ENCODE measurements around the gene MYH13.

The MYH13 gene

DNA sequence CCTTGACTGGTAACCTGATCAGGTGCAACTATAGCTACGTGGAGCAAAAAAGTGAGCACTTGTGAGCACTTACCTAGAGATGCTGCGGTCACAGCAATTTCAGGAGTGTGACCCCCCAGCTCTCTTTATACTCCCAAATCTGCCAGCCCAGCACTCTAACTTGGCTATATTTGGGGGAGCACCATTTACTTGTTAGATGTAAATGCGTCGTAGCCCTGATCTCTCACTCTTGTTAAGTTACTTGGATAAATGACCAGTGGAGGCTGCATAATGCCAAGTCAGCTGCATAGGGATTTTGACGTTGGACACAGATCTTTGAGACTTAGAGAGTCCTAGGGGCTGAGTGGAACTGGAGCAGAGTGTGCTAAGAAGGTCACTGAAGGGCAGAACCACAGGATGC is at the start of gene MYH13:
MYH13 (minus strand) TSS at position 101 of the 400 bp plus-strand sequence. CDS start 8,476 bp downstream, outside the sequence.
- no peak for DNase-seq (ENCODE audit: low read depth in 2 of 2)

DNA sequence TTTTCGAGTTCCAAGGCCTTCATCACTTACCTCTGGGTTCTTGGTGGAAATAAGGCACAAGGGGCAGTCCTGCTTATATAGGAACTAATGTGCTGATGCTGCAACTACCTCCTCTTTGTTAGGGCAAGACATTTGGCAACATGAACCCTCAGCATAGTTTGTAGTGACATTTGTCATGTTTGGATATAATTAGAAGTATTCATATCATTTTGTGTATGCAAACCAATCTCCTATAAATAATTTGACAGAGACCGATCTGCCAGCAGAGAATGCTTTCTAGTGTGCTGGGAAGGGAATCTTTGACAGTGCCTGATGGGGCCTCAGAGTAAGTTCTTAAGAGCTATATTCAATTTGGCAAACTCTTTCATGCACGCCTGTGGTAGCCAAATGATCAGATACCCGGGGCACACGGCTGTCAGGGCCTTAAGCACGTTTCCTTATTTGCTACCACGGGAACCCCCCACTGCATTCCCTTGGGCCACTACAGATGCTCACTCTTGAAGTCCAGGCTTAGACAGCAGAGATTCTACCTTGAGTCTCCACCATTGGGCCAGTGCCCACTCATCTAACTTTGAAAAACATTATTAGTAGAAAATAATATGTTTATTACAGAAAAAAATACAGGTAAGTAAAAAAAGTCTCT is 49.2 kb upstream of the MYH13 start, which contains the start of gene MYH8:
MYH8 (minus strand) TSS at position 51 of the 643 bp plus-strand sequence. CDS start 1,723 bp downstream, outside the sequence.
- DNase-seq (ENCODE audit: low read depth in 2 of 2), result no peak

DNA sequence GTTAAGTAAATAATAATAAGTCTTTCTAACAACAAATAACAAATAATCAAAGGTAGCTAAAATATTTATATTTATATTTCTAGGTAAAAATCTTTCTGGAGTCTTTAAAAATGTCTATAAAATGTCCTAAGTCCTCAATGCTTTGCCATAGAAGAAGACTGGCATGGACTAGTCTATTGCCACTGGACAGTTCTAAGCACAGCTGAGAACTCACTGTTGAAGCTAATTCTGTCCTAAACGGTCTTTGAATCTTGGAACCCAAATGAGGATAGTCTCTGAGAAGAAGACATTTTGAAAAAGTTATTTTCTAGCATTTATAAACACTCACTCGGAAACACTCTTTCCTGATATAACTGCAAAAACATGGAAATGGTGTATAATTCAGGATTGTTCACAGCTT is 48.4 kb upstream of the MYH13 start:
- DNase-seq (ENCODE audit: low read depth in 2 of 2), result no peak

DNA sequence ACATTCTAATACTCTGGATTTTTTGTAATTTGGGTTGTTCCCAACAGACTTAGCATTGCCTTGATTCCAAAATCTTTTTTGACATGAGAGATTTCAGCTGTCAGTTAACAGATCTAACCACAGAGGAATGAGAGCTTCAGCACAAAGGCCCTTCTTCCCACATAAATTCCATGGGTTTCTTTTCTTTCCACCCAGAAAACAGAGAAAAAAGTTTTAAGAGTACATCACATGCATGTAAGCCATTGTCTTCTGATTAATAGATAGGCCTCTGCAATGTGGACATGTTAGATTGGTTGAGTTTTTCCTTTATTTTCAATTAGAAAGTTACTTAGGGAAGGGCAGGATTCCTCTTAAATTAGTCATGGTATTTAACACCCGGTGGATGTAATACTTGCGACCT is 48.0 kb upstream of the MYH13 start:
- DNase-seq (ENCODE audit: low read depth in 2 of 2), result no peak

DNA sequence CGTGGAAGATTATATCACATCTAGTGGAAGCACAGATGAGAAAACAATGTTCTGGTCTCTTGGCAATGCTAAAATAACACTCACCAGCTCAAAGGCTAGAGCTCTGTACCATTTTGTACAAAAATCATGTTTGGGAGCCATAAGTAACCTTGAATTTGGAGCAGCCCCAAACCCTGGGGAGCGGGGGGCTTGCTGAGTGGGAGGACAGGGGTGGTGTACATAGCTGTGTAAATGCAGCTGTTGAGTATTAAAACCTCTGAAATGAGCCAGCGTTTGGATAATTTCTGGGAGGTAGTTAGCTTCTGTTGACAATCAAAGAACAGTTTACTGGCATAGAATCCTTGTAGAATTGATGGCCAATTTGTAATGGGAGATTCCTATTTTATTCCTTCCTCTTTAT is 44.6 kb upstream of the MYH13 start:
- no peak for DNase-seq (ENCODE audit: low read depth in 2 of 2)

DNA sequence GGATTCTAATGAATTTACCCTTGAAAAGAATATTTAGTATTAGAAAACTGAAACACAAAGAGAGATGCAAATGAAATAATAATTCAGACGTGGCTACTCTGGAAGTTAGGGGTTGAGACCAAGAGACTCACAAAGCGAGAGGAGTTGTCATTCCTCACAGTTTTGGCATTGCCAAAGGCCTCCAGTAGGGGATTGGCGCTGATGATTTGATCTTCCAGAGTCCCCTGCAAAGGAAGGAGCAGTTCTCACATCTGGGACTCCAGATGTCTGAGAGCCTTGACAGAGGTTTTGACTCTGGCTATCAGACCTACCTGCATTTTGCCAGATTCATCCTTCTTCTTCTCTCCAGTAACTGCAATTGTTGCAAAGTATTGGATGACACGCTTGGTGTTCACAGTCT is 42.4 kb upstream of the MYH13 start:
- DNase-seq (ENCODE audit: low read depth in 2 of 2), result no peak

DNA sequence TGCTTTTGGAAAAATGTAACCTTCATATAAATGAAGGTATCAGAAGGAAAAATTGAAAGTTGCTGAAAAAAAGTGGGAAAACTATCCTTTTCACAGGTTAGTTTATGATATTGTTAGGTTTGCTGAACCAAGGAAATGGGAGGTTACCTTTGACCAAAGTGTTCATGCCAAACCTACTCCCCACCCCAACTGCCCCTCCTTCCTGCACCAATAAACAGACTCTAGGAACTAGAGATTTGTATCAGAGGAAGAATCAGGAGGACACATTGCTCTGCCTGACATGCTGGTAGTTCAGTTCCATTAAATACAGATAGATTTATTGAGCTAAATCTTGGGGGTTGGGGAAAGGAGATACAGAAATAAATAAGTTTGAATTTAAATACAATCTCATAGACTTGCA is 30.8 kb upstream of the MYH13 start:
- no peak for DNase-seq (ENCODE audit: low read depth in 2 of 2)

DNA sequence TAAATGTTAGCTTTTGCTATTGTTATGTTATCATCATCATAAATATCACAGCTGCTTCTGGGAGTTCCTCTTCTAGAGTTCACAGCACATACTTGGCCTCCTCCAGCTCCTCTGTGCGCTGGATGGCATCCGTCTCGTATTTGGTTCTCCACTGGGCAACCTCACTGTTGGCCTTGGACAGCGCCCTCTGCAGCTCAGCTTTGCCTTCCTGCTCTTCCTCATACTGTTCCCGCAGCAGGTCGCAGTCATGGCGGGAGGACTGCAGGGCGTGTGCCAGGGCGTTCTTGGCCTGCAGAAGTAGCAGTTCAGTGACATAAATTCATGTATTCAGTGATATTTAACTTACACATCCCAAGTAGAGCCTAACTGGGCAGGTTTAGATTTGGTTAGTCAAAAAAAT is 25.5 kb upstream of the MYH13 start:
- DNase-seq (ENCODE audit: low read depth in 2 of 2), result no peak

DNA sequence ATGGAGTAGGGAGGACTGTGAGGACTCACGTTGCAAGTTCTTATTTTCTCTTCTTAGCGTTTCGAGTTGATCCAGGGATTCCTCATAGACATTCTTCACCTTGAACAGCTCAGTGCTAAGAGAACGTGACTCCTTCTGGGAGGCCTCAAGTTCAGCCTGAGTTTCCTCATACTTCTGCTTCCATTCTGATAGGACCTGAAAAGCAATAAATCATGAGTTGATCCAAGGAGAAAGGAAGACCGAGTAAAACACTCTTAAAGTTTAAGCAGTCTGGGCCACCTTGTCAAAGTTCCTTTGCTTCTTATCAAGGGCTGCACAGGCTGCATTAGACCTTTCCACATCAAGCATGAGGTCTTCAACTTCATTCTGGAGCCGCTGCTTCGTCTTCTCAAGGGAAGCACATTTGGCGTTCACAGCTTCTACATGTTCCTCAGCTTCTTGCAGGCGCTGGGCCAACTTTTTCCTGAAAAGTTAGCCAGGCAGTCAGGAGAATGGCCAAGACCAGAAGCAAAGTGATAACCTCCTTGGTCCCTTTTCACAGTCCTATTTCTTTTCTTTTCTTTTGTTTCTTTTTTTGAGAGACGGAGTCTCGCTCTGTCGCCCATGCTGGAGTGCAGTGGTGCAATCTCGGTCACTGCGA is 23.8 kb upstream of the MYH13 start:
- DNase-seq (ENCODE audit: low read depth in 2 of 2), result no peak

DNA sequence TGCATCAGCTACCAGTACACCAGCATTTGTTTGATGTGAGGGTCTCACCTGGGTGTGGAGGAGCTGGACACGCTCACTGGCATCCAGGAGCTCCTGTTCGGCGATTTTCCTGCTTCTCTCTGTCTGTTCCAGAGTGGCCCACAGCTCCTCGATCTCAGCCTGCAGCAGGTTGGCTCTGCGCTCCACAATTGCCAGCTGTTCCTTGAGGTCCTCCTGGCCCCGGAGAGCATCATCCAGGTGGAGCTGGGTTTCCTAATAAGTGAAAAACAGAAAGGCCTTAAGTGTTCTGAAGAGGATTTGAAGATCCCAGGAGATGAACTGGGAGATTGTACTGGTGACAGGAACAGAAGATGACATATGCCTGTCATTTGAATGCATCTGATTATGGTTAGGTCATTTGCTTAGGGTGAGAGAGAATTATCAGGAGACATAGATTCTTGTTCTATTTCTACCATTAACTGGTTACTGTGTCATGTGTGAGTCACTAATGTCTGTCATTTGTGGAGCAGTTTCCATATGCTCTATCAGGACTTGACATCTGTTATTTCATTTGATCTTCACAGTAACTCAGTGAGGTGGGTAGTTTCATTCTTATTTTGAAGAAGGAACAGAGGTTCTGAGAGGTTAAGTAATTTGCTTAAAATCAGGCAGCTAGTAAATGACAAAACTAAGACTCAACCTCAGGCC is 21.5 kb upstream of the MYH13 start:
- no peak for DNase-seq (ENCODE audit: low read depth in 2 of 2)

DNA sequence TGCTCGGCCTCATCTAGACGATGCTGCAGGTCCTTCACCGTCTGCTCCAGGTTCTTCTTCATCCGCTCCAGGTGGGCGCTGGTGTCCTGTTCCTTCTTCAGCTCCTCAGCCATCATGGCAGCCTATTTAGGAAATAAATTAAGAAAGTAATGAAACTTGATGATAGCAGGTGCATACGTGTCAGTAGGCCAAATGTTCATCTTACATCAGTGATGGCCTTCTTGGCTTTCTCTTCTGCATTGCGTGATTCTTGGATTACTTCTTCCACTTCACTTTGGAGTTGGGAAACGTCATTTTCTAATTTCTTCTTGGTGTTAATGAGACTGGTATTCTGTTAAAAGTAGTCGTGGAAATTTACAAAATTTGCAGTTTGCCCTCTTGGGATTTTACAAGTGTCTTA is 20.1 kb upstream of the MYH13 start:
- DNase-seq (ENCODE audit: low read depth in 2 of 2), result no peak

DNA sequence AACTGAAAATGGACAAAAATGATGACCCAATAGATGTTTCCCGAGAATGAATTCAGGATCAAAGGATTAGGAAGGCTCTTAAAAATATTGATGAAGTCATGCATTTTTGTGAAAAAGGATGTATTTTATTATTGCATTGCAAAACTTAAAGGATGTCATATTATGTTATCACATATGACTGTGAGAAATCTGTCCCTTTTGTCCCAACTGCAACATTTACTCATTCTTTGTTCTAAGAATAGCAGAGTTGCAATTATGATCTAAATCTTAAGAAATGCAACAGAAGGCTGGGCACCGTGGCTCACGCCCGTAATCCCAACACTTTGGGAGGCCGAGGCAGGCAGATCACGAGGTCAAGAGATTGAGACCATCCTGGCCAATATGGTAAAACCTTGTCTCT is 13.1 kb upstream of the MYH13 start:
- DNase-seq (ENCODE audit: low read depth in 2 of 2), result no peak

DNA sequence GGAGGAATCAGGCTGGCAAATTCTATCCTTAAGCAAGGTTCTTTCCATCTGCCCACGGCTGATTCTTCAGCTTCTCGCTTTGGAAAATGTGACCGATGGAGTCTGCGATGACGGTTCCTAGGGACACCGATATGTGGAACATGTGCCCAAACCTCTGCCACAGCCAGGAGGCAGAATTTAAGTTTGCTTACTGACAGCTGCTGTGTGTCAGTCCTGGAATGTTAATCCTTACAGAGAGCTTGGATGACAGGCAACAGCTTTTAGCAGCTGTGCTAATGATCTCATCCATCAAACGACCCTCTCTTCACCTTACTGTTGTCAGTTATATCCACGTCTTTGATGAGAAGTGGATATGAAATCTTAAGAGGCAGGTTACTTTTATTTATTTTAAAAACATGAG is 11.4 kb upstream of the MYH13 start:
- DNase-seq (ENCODE audit: low read depth in 2 of 2), result no peak

DNA sequence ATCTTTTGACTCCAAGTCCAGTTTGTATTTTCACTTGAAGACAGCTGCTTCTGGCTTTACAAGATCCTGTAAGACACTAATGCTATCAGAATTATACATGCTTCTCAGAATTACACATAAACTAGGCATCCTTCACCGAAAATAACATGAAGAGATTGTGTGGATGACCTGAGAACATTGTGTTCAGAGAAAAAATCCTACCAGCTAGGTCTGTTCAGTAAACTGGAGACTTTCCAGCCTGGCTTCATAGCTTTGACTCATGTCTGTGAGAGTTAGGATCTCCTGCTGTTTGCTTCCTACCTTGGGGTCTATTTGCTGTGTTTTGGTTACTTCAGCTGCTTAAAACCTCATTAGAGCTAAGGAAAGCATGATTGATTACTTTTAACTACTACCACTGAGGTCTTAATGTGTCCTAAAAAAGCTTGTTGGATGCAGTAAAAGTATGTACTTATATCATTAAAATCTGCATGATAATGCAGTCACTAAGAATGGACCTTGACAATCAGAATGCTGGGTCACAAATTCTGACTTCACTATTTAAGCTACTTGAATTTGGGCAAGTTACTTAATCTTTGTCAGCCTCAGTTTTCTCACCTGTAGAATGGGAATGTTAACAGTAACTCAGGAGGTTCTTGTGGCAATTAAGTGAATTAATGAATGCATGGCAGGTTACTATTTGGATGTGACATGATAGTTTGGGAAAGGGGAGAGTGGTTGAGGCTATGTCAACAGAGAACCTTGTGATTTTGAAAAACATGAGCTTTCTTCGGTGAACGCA is 8.0 kb upstream of the MYH13 start:
- DNase-seq (ENCODE audit: low read depth in 2 of 2), result no peak

DNA sequence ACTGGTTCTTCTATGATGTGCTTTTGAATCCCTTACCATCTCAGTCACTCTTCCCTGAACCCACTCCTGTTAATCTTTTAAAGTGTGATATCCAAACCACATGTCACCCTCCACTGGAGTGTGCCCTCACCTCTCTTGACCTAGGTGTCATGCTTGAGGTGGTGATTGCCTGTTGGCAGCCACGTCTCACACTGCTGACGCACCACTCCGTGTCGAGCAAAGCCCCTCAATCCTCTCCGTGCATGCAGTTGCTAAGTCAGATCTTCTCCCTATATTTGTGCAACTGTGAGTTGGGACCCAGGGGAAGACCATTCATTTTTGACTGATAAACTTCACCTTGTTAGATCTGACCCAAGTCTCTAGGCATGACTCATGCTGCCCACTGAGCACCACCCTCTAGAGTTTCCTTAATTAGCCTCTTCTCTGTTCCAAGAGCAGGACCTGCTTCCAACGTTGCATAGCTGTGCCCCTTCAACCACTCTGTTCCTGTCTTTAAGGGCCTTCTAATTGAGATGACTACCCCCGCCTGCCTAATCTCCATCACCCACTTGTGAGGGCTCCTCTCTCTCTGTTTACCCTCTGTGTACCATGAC is 2.7 kb downstream of the MYH13 start:
- DNase-seq (ENCODE audit: low read depth in 2 of 2), result no peak

DNA sequence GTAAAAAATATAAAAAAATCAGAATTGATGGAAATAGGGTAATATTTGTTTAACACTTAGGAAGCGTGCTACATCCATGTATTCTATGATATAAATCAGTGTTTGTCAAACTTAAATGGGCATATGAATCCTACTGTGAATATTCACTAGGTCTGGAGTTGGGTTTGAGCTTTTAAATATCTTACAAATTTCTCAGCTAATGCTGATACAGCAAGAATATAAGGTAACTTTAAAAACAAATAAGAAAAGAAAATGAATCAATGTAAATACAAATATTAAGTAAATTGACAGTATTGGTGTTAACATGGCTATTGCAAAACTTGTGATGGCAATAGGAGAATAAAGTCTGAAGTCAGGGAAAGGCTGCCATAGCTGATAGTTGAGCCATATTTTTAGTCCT is 3.6 kb downstream of the MYH13 start:
- no peak for DNase-seq (ENCODE audit: low read depth in 2 of 2)

DNA sequence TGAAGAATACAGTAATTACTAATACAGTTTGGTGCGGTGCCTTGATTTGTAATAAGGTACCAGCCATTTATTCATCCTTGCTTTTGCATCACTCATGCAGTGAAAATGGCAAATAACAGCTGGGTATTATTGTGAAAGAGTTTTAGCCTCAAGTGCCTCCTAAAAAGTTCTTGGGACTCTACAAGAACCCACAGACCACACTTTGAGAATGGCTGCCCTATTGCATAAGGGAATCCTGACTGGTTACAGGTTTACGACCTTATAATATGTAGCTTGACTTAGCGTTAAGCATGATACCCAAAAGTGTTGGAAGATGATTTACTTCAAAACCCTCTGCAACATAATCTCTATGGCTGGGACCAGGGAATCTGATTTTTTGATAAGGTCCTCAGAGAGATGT is 4.2 kb downstream of the MYH13 start:
- DNase-seq (ENCODE audit: low read depth in 2 of 2), result no peak

DNA sequence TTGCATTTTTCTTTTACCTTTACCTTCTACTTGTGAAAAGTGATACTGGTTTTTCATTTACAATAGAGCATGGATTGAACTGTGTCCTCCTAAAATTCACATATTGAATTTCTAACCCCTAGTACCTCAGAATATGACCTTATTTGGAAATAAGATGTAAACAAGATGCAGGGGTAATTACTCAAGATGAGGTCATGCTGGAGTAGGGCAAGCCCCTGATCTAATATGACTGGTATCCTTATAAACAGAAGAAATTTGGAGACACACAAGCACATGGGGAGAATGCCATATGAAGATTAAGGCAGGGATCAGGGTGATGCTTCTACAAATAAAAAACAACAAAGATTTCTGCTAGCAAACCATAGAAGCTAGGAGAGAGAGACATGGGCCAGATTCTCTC is 12.2 kb downstream of the MYH13 start:
- no peak for DNase-seq (ENCODE audit: low read depth in 2 of 2)

DNA sequence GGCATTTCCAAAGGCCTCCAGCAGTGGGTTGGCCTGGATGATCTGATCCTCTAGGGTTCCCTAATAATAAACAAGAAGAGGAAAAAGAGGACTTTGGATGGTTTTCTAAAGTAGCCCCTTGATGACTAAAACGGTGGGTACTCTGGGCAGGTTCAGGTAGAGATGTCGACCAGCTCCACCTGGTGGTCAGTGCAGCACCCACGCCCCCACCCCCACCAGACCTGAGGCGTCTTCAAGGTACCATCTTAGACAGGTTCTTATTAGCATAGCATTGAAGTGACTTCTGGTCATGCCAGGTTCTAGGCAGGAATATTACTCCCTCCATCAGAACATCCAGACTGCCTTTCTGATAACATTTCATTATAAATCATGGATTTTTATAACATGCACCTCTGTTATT is 15.0 kb downstream of the MYH13 start:
- peak; percentile 9 for DNase-seq (ENCODE audit: low read depth in 2 of 2)

DNA sequence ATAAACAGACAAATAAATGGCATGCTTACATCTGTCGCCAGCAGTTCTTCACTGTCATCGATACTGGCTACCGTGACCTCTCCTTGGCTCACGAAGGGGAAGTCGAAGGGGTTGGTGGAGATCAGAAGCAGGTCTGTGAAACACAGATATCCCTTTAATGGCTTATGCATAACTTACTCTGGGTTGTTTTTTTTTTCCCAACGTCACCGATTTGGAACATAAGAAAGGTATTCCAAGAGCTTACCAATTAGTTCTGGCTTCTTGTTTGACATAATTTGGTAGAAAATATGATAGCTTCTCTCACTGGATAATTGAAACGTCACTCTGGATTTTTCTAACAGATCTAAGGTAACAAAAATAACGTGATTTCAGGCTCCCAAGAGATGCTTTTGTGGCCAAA is 18.2 kb downstream of the MYH13 start:
- DNase-seq (ENCODE audit: low read depth in 2 of 2), result no peak

DNA sequence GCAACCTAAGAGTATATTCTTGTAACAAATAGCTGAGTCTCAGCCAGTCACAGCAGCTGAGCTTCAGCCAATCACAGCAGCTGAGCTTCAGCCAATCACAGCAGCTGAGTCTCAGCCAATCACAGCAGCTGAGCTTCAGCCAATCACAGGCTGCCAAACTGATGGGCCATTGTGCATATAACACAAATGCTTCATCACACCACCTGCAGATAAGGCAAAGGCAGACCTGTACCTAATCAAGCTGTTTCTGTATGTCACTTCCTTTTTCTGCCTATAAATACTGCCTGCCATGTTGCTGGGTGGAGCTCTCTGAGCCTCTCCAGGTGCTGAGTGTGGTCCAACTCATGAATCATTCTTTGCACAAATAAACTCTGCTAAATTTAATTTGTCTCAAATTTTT is 19.9 kb downstream of the MYH13 start:
- no peak for DNase-seq (ENCODE audit: low read depth in 2 of 2)

DNA sequence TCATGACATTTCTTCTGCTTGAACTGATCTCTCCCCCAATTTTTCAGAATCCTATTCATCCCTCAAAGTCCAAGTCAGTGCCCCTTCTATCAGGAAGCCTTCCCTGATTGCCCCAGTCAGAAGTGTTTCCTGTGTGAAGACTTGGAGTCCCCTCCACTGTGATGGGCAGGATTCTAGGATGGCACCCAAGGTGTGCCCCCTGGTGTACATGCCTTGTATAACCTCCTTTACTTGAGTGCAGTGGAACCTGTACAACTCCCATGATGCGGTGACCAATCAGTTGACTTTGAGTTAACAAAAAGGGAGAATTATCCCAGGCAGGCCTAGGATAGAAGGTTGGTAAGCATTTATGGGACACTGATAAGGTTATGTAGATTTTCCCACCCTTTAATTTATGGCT is 23.4 kb downstream of the MYH13 start:
- DNase-seq (ENCODE audit: low read depth in 2 of 2), result no peak

All from stimulated activated CD8-positive, alpha-beta memory T cell treated with anti-CD3 and anti-CD28 coated beads, Interleukin-2, amount 100 ng/mL, for 48 hours (primary cell).